ENCODE data around the gene ABI3. TPM values are rescaled to one million over a fixed set of nuclear protein-coding genes. Genes with fewer than 3 reads are reported as not detected.
A peak's percentile ranks its signal among the peaks of the same experiment; 100 is the strongest.

ABI3 gene
- total RNA-seq, 1 donor from 2014 or later, result 16.9 TPM

DNA sequence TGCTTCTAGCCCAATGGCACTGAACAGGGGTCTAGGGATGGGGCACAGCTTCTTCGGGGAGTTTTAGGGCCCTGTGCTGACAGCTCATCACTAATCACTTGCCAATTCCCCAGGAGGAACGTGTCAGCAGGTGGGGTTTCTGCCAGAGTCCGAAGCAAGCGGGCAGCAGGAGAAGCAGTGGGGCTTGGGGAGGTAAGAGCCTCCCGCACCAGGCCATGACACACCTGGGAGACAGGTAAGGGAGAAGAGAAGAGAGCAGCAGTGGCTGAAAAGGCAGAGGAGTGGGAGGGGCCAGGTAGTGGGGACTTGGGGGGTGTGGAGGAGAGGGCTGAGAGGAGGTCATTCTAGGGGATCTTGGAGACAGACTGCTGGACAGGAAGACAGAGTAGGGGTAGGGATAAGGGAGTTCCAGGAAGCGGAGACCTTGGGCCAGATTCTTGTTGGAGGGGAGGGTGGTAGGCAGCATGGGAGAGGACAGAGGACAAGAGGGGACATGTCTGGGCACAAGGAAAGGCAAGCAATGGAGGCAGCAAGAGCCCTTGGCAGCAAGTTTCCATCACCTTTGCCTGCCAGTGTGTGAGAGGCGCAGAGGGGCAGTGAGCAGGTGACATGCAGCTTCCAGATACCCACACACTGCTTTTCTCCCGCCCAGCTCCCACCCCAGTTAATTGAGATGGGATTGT is 15.2 kb downstream of the ABI3 start:
- no peak for DNase-seq (ENCODE audit: low read depth in 2 of 2)

DNA sequence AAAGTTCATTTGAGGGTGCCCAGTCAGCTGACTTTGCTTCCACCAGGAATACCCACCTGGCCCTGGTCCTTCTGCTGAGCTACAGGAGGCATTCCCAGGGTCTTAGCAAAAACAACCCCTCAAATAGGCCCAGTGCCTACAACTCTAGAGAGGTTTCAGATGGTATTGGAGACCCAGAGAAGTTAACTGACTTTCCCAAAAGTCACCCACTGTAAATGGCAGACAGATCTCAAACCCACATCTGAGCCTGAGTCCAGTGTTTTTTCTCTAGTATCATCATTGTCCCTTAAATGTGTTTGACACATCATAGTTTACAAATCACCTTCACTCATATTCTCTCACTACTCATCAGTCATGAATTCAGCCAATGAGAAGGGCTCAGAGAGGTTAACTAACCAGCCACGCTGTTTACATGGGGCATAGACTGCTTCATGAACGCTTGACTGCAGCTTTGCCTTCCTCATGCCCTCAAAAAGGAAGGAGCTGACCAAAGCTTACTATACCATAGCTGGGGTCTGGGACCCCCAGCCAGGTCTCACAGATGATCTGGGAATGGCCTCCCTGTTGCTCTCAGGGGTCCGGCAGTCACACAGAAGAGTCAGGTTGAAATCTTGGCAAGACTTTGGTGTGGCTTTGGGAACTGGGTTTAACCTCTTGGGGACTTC is 16.4 kb downstream of the ABI3 start:
- no peak for DNase-seq (ENCODE audit: low read depth in 2 of 2)

- DNase-seq (ENCODE audit: low read depth in 2 of 2), result peak; percentile 31 to 76
These were observed 17.1 kb downstream of the ABI3 start for GRCh38 chr17:49227436-49228261.

- DNase-seq (ENCODE audit: low read depth in 2 of 2), result no peak
These were observed 18.7 kb downstream of the ABI3 start for GRCh38 chr17:49229076-49229804.

DNA sequence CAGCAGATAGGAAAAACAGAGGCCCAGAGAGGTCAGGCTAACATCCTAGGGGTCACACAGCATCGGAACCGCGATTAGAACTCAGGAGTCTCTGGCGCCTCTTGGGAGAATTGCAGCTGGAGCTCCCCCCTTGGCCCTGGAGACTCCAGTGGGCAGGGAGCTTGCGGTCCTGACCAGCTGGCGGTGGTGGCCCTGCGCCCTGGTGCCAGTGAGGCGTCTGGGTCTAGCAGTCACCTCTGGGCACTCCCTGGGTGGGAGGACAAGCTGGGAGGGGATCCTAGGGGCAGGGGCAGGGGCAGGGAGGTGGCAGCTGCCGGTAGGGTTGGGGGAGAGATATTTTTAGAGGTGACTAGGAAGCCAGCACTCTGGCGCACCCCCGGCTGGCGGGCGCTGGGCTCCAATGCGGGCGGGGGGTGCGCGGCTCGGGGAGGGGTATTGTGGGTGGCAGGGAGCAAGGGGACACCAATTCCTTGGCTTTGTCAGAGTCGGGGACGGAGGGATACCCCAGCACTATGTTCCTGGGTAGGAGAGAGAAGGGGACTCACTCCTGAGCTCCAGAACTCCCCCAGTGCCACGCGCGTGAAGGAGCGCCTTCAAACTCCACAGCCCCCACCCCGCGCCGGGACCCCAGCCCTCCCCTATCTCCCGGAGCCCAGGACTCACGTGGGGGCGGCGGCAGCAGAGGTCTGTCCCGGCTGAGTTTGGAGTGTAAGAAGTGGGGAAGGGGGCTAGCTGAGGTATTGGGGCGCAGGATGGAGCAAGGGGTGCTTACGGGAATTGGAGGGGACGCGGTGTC is 19.5 kb downstream of the ABI3 start:
- DNase-seq (ENCODE audit: low read depth in 2 of 2), result no peak

- peak; percentile 60 to 86 for DNase-seq (ENCODE audit: low read depth in 2 of 2)
These were observed 20.4 kb downstream of the ABI3 start, which contains the start of gene PHOSPHO1 for GRCh38 chr17:49230636-49231562. Gene PHOSPHO1, minus strand, starts transcription at chr17:49230787. Its CDS starts 4,096 bp downstream, at chr17:49226691.

DNA sequence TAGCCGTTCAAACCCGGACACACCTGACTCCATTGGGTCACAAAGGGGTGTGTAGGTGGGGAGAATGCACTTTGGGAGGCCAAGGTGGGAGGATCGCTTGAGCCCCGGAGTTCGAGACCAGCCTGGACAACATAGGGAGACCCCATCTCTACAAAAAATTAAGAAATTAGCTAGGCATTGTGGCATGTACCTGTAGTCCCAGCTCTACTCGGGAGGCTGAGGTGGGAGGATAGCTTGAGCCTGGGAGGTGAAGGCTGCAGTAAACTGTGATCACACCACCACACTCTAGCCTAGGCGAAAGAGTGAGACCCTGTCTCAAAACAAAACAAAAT is 21.0 kb downstream of the ABI3 start:
- DNase-seq (ENCODE audit: low read depth in 2 of 2), result no peak

- DNase-seq (ENCODE audit: low read depth in 2 of 2), result no peak
These were observed 24.1 kb downstream of the ABI3 start for GRCh38 chr17:49234509-49235080.

- no peak for DNase-seq (ENCODE audit: low read depth in 2 of 2)
These were observed 25.4 kb downstream of the ABI3 start for GRCh38 chr17:49235896-49236295.

GRCh38 chr17:49239963-49240362 is 29.5 kb downstream of the ABI3 start:
- no peak for DNase-seq (ENCODE audit: low read depth in 2 of 2)

GRCh38 chr17:49240619-49241018 is 30.1 kb downstream of the ABI3 start:
- no peak for DNase-seq (ENCODE audit: low read depth in 2 of 2)

DNA sequence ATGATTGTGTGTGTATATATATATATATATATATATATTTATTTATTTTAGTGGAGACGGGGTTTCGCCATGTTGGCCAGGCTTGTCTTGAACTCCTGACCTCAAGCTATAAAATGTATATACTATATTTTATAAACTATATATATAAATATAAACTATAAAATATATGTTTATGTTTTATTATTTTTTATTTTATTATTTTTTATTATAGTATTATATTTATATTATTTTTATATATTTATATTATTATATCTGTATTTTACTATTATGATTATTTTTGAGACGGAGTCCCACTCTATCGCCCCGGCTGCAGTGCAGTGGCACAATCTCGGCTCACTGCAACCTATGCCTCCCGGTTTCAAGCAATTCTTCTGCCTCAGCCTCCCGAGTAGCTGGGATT is 30.5 kb downstream of the ABI3 start:
- DNase-seq (ENCODE audit: low read depth in 2 of 2), result no peak

- no peak for DNase-seq (ENCODE audit: low read depth in 2 of 2)
These were observed 31.3 kb downstream of the ABI3 start for GRCh38 chr17:49241692-49242397.

DNA sequence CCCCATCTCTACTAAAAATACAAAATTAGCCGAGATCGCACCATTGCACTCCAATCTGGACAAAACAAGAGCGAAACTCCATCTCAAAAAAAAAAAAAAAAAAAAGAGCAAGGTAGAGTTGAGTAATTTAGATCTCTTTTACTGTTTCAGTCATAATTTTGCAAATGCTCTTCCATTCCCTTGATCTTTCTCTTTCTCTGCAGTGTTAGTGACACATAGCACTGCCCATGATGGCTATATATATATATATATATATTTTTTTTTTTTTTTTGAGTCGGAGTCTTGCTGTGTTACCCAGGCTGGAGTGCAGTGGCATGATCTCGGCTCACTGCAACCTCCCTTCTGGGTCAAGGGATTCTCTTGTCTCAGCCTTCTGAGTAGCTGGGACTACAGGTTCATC is 32.3 kb downstream of the ABI3 start:
- no peak for DNase-seq (ENCODE audit: low read depth in 2 of 2)

DNA sequence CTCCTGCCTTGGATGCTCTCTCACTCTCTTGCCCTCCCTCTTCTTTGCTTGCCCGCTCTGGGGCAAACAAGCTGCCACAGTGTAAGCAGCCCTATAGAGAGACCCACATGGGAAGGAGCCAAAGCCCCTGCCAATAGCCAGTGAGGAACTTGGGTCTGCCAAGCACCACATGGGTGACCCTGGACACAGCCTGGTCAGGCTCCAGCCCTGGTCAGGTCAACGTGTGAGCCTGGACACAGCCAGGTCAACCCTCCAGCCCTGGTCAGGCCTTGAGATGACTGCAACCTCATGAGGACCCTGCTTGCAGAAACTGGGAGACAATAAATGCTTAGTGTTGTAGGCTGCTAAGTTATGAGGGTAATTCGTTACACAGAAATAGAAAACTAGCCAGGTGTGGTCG is 34.3 kb downstream of the ABI3 start:
- no peak for DNase-seq (ENCODE audit: low read depth in 2 of 2)

- DNase-seq (ENCODE audit: low read depth in 2 of 2), result no peak
These were observed 37.4 kb downstream of the ABI3 start for GRCh38 chr17:49247944-49248343.

DNA sequence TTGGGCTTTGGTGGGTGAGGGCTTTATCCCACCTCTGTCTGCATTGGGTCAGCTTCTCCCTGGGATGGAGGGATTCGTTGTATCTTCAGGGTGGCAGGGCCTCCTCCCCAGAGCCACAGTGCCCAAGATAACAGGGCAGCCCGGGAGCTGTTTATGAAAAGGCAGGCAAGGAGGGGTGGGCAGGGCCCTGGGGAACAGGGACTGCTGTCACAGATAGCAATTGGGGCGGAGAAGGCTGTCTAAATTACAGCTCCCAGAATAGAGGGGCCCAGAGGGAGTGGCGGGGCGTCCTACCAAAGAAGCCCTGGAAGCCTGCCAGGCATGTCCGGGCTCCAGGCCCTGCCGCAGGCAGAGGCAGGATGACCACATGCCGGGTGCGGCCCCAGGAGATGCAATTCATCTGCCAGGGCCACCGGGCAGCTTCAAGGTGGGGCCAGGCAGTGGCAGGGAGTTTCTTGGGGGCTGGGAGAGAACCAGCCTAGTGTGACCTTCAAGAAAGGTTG is 38.8 kb downstream of the ABI3 start:
- no peak for DNase-seq (ENCODE audit: low read depth in 2 of 2)

- DNase-seq (ENCODE audit: low read depth in 2 of 2), result no peak
These were observed 39.5 kb downstream of the ABI3 start for GRCh38 chr17:49249890-49250522.

All from dermis microvascular lymphatic vessel endothelial cell (primary cell).